Renal pelvis (tissue), 12 donors: Measurements from ENCODE around the gene USP17L11. TPM values are rescaled to one million over a fixed set of nuclear protein-coding genes. Genes with fewer than 3 reads are reported as not detected.
"Not testable (repeated sequence)": the region's sequence is repeated elsewhere in the genome, so short reads cannot be mapped to it uniquely, and the experiment has no call there.

Experiments
- DNase-seq: peaks from one replicate; pipeline ENCODE4 v3.0.0-alpha.2; 2013
- long read RNA-seq, 16 experiments: transcript quantifications; one replicate each; lab custom pipeline, GENCODE V29; 2026
- polyA plus RNA-seq, 3 donors: library from polyadenylated mRNA; unstranded; fragments of 120-200 nt; gene quantifications; one replicate each; pipeline ENCODE4 v1.2.1, GENCODE V29; 2013; ENCODE audit not compliant: insufficient read length in 3 of 3

USP17L11 gene, protein sequence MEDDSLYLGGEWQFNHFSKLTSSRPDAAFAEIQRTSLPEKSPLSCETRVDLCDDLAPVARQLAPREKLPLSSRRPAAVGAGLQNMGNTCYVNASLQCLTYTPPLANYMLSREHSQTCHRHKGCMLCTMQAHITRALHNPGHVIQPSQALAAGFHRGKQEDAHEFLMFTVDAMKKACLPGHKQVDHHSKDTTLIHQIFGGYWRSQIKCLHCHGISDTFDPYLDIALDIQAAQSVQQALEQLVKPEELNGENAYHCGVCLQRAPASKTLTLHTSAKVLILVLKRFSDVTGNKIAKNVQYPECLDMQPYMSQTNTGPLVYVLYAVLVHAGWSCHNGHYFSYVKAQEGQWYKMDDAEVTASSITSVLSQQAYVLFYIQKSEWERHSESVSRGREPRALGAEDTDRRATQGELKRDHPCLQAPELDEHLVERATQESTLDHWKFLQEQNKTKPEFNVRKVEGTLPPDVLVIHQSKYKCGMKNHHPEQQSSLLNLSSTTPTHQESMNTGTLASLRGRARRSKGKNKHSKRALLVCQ
- not detected for polyA plus RNA-seq
- long read RNA-seq, donor 1, result 0 reads
- long read RNA-seq, donor 2, result 0 reads
- long read RNA-seq, donor 3, result 0 reads
- long read RNA-seq, donor 4, result 0 reads
- long read RNA-seq, donor 5, result 0 reads
- long read RNA-seq, donor 6, result 0 reads
- long read RNA-seq, donor 7, result 0 reads
- long read RNA-seq, donor 8, result 0 reads
- long read RNA-seq, donor 9, result 0 reads
- long read RNA-seq, donor 10, result 0 reads
- long read RNA-seq, donor 11, result 0 reads
- long read RNA-seq, donor 12, result 0 reads
- long read RNA-seq, donor 13, result 0 reads
- long read RNA-seq, donor 14, result 0 reads
- long read RNA-seq, donor 15, partial matches to known transcripts, result 0 of 1 reads
- long read RNA-seq, donor 15, other reads (novel, unspliced or antisense), result 0 of 1 reads
- long read RNA-seq, donor 16, result 0 reads

DNA sequence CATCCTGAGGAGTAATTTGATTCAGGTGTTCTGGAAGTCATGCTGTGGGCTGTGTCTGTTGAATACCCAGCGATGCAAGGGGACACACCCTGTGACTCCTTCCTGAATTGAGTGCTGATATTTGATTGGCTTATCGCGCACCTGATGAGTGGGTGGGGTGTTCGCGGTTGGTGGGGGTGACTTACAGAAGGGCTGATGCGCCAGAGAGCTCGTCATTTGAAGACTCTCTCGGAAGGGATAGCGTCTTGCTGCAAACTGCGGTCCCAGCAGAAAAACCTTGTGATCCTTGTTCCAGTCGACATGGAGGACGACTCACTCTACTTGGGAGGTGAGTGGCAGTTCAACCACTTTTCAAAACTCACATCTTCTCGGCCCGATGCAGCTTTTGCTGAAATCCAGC lies at the start of gene USP17L11:
TSS of gene USP17L11 (plus strand) at position 301 of the 400 bp plus-strand sequence. CDS start at position 301, 0 bp downstream.
- not testable (repeated sequence) for DNase-seq

- not testable (repeated sequence) for DNase-seq
Observed at GRCh38 chr4:9165990-9166389, 49.2 kb upstream of the USP17L11 start.

GRCh38 chr4:9169791-9170459 lies 45.3 kb upstream of the USP17L11 start, which contains the start of gene FAM90A26:
Gene FAM90A26 (plus strand): TSS chr4:9170409. CDS start chr4:9173173, 2,764 bp downstream.
- DNase-seq, result not testable (repeated sequence)

DNA sequence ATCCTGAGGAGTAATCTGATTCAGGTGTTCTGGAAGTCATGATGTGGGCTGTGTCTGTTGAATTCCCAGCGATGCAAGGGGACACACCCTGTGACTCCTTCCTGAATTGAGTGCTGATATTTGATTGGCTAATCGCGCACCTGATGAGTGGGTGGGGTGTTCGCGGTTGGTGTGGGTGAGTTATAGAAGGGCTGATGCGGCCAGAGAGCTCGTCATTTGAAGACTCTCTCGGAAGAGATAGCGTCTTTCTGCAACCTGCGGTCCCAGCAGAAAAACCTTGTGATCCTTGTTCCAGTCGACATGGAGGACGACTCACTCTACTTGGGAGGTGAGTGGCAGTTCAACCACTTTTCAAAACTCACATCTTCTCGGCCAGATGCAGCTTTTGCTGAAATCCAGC lies 4.8 kb upstream of the USP17L11 start, which contains the start of gene USP17L10:
TSS of gene USP17L10 (plus strand) at position 301 of the 400 bp plus-strand sequence. CDS start at position 301, 0 bp downstream.
- not testable (repeated sequence) for DNase-seq

DNA sequence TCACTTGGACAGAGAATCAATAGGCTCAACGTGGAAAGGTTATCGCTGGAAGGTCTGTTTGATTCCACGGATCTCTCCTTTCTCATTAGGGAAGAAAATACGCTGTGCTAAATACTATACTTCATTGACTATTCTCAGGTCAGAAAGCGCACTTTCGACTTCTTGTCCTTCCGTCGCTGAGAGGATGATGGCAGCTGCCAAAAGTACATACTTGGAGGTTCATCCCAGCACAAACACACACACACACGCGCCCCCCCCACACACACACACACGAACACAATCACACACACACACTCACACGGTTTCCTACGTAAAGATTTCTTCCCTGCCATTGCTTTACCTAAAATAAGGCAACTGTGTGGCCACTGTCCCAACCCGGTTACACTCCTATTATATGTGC lies 504 bp upstream of the USP17L11 start:
- not testable (repeated sequence) for DNase-seq

DNA sequence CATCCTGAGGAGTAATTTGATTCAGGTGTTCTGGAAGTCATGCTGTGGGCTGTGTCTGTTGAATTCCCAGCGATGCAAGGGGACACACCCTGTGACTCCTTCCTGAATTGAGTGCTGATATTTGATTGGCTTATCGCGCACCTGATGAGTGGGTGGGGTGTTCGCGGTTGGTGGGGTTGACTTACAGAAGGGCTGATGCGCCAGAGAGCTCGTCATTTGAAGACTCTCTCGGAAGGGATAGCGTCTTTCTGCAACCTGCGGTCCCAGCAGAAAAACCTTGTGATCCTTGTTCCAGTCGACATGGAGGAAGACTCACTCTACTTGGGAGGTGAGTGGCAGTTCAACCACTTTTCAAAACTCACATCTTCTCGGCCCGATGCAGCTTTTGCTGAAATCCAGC lies 4.6 kb downstream of the USP17L11 start, which contains the start of gene USP17L12:
TSS of gene USP17L12 (plus strand) at position 301 of the 400 bp plus-strand sequence. CDS start at position 301, 0 bp downstream.
- DNase-seq, result not testable (repeated sequence)

- not testable (repeated sequence) for DNase-seq
Observed at GRCh38 chr4:9224596-9224995, 9.4 kb downstream of the USP17L11 start, which contains the start of gene USP17L13. Gene USP17L13 (plus strand): TSS chr4:9224896. CDS start chr4:9224896, 0 bp downstream.

- not testable (repeated sequence) for DNase-seq
Observed at GRCh38 chr4:9230249-9230648, 15.0 kb downstream of the USP17L11 start.

GRCh38 chr4:9234085-9234484 lies 18.9 kb downstream of the USP17L11 start, which contains the start of gene USP17L15:
Gene USP17L15 (plus strand): TSS chr4:9234385. CDS start chr4:9234385, 0 bp downstream.
- DNase-seq, result not testable (repeated sequence)

DNA sequence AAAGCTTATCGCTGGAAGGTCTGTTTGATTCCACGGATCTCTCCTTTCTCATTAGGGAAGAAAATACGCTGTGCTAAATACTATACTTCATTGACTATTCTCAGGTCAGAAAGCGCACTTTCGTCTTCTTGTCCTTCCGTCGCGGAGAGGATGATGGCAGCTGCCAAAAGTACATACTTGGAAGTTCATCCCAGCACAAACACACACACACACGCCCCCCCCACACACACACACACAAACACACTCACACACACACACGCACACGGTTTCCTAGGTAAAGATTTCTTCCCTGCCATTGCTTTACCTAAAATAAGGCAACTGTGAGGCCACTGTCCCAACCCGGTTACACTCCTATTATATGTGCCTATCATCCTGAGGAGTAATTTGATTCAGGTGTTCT lies 23.3 kb downstream of the USP17L11 start:
- not testable (repeated sequence) for DNase-seq

GRCh38 chr4:9243579-9243978 lies 28.4 kb downstream of the USP17L11 start, which contains the start of gene USP17L17:
Gene USP17L17 (plus strand): TSS chr4:9243879. CDS start chr4:9243879, 0 bp downstream.
- not testable (repeated sequence) for DNase-seq

GRCh38 chr4:9247953-9248680 lies 32.9 kb downstream of the USP17L11 start, which contains the start of gene USP17L18:
Gene USP17L18 (plus strand): TSS chr4:9248630. CDS start chr4:9248630, 0 bp downstream.
- not testable (repeated sequence) for DNase-seq

DNA sequence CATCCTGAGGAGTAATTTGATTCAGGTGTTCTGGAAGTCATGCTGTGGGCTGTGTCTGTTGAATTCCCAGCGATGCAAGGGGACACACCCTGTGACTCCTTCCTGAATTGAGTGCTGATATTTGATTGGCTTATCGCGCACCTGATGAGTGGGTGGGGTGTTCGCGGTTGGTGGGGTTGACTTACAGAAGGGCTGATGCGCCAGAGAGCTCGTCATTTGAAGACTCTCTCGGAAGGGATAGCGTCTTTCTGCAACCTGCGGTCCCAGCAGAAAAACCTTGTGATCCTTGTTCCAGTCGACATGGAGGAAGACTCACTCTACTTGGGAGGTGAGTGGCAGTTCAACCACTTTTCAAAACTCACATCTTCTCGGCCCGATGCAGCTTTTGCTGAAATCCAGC lies 37.9 kb downstream of the USP17L11 start, which contains the start of gene USP17L19:
TSS of gene USP17L19 (plus strand) at position 301 of the 400 bp plus-strand sequence. CDS start at position 301, 0 bp downstream.
- not testable (repeated sequence) for DNase-seq

DNA sequence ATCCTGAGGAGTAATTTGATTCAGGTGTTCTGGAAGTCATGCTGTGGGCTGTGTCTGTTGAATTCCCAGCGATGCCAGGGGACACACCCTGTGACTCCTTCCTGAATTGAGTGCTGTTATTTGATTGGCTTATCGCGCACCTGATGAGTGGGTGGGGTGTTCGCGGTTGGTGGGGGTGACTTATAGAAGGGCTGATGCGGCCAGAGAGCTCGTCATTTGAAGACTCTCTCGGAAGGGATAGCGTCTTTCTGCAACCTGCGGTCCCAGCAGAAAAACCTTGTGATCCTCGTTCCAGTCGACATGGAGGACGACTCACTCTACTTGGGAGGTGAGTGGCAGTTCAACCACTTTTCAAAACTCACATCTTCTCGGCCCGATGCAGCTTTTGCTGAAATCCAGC lies 42.6 kb downstream of the USP17L11 start, which contains the start of gene USP17L20:
TSS of gene USP17L20 (plus strand) at position 301 of the 400 bp plus-strand sequence. CDS start at position 301, 0 bp downstream.
- not testable (repeated sequence) for DNase-seq

GRCh38 chr4:9262572-9262971 lies 47.4 kb downstream of the USP17L11 start, which contains the start of gene USP17L21:
Gene USP17L21 (plus strand): TSS chr4:9262872. CDS start chr4:9262872, 0 bp downstream.
- not testable (repeated sequence) for DNase-seq
